Lung (tissue), 12 donors: ENCODE measurements around the gene C4orf51. TPM values are rescaled to one million over a fixed set of nuclear protein-coding genes. Genes with fewer than 3 reads are reported as not detected.
"Not testable (repeated sequence)": the region's sequence is repeated elsewhere in the genome, so short reads cannot be mapped to it uniquely, and the experiment has no call there.

ENCODE experiments used
- ATAC-seq: fragments of 200-7000 bp; cut with Tn5 transposase; one replicate; pipeline ENCODE4 v1.9.1; 2020; ENCODE audit warnings: moderate number of reproducible peaks; ENCODE audit not compliant: insufficient read depth, low FRiP score
- DNase-seq, 3 donors: peaks; one replicate each; pipeline ENCODE4 v3.0.0-alpha.2; 2013 to 2017
- H3K27ac ChIP-seq, 2 donors: one replicate each; pipeline ENCODE4 v1.5.1; 2013; ENCODE audit warnings: mild to moderate bottlenecking in 2 of 2, moderate library complexity in 2 of 2, control low read depth in 1 of 2, inconsistent platforms in 1 of 2, low read depth in 1 of 2, low read length in 1 of 2
- H3K27me3 ChIP-seq, 3 donors: one replicate each; pipeline ENCODE4 v1.5.1; 2013; ENCODE audit warnings: low read length in 2 of 3; ENCODE audit not compliant: control insufficient read depth in 3 of 3, insufficient read depth in 3 of 3
- H3K36me3 ChIP-seq, 4 donors: one replicate each; pipeline ENCODE4 v1.5.1; 2013; ENCODE audit warnings: low read length in 4 of 4, mild to moderate bottlenecking in 1 of 4, moderate library complexity in 1 of 4; ENCODE audit not compliant: control insufficient read depth in 4 of 4, insufficient read depth in 4 of 4
- H3K4me1 ChIP-seq, 5 donors: one replicate each; pipeline ENCODE4 v1.5.1; 2013; ENCODE audit warnings: low read length in 5 of 5, mild to moderate bottlenecking in 2 of 5, moderate library complexity in 1 of 5; ENCODE audit not compliant: control insufficient read depth in 5 of 5, insufficient read depth in 5 of 5
- H3K4me3 ChIP-seq: one replicate; pipeline ENCODE4 v1.5.1; 2013; ENCODE audit warnings: mild to moderate bottlenecking, control low read depth, moderate library complexity
- H3K9ac ChIP-seq, 2 donors: one replicate each; pipeline ENCODE4 v1.5.1; 2013; ENCODE audit warnings: low read length in 2 of 2, control low read depth in 1 of 2; ENCODE audit not compliant: insufficient read depth in 1 of 2
- H3K9me3 ChIP-seq, 4 donors: one replicate each; pipeline ENCODE4 v1.5.1; 2013; ENCODE audit warnings: low read length in 3 of 4, mild to moderate bottlenecking in 1 of 4, moderate library complexity in 1 of 4; ENCODE audit not compliant: control insufficient read depth in 4 of 4, insufficient read depth in 3 of 4
- CTCF ChIP-seq: IDR thresholded peaks from 2 replicates; pipeline ENCODE4 v1.5.1; 2012; ENCODE audit warnings: mild to moderate bottlenecking; ENCODE audit errors: control extremely low read depth, extremely low read depth
- WGBS, 2 donors: extraction: QIAGEN DNeasy Blood & Tissue Kit; methylation state at CpG; one replicate each; pipeline ENCODE4 v1.1.7; 2013; 5-methylcytosine and 5-hydroxymethylcytosine counted together
- polyA plus RNA-seq, 2 donors: library from polyadenylated mRNA; stranded (reverse); fragments of 200-250 nt; gene quantifications; one replicate each; pipeline ENCODE4 v1.2.1, GENCODE V29; 2013
- total RNA-seq, 2 donors: library from RNA; depleted of rRNA in 1 of 2; stranded (reverse); fragments of >200 nt in 1 of 2; gene quantifications; one replicate each; pipeline ENCODE4 v1.2.1, GENCODE V29; 2014 to 2021
- donor health status: control.
- donor health status: control.
- donor health status: Bipolar disorder and iron deficiency.
- donor health status: healthy.
- donor health status: DM: yes; HTN: yes; CAD: no.

C4orf51 gene
- total and polyA plus RNA-seq, 4 donors = not detected

GRCh38 chr4:145681956-145682355 lies 2.0 kb downstream of the C4orf51 start:
- Histone ChIP-seq H3K36me3 (no peaks in the 10 kb centered on the region), H3K9ac (no peak overlapping the region), H3K27me3 (no peaks in the 10 kb centered on the region), H3K4me1 (peaks cover 0 to 11% (median 3%) of the 10 kb centered on the region in 5 donors), H3K4me3 (no peak overlapping the region), H3K9me3 (no peaks in the 10 kb centered on the region), H3K27ac (no peak overlapping the region)
- TF ChIP-seq CTCF = no peak
- WGBS, 2 donors = 90 to 100% methylated on average over 1 of the region's 1 CpG
- DNase-seq (no peak), ATAC-seq (no peak)

GRCh38 chr4:145686991-145687390 lies 7.0 kb downstream of the C4orf51 start:
- Histone ChIP-seq H3K27ac (no peak overlapping the region), H3K9ac (no peak overlapping the region), H3K4me1 (no peaks in the 10 kb centered on the region), H3K27me3 (no peaks in the 10 kb centered on the region), H3K9me3 (no peaks in the 10 kb centered on the region), H3K36me3 (no peaks in the 10 kb centered on the region), H3K4me3 (no peak overlapping the region)
- ATAC-seq = no peak
- 32 to 69% methylated on average over 2 of the region's 2 CpGs for WGBS, 2 donors
- no peak for TF ChIP-seq CTCF
- DNase-seq = no peak

GRCh38 chr4:145690610-145691009 lies 10.7 kb downstream of the C4orf51 start:
- no peak overlapping the region for H3K27ac ChIP-seq
- no peak for ATAC-seq

GRCh38 chr4:145691416-145691815 lies 11.5 kb downstream of the C4orf51 start:
- not testable (repeated sequence) for DNase-seq, H3K4me1 ChIP-seq, H3K9me3 ChIP-seq, H3K27ac ChIP-seq, H3K9ac ChIP-seq, H3K27me3 ChIP-seq, ATAC-seq, H3K4me3 ChIP-seq, H3K36me3 ChIP-seq
- WGBS, 2 donors = 90 to 93% methylated on average over 2 of the region's 2 CpGs

More at GRCh38 chr4:145690610-145691009, 10.7 kb downstream of the C4orf51 start:
- Histone ChIP-seq H3K4me3 (no peak overlapping the region), H3K9me3 (no peaks in the 10 kb centered on the region), H3K36me3 (no peaks in the 10 kb centered on the region), H3K9ac (no peak overlapping the region), H3K4me1 (no peaks in the 10 kb centered on the region), H3K27me3 (no peaks in the 10 kb centered on the region)
- DNase-seq = no peak
- 92 to 94% methylated on average over 3 of the region's 3 CpGs for WGBS, 2 donors
- TF ChIP-seq CTCF = no peak
